Measurements from ENCODE around the gene COA8.
"Not testable (repeated sequence)": the region's sequence is repeated elsewhere in the genome, so short reads cannot be mapped to it uniquely, and the experiment has no call there.

Gene COA8

DNA sequence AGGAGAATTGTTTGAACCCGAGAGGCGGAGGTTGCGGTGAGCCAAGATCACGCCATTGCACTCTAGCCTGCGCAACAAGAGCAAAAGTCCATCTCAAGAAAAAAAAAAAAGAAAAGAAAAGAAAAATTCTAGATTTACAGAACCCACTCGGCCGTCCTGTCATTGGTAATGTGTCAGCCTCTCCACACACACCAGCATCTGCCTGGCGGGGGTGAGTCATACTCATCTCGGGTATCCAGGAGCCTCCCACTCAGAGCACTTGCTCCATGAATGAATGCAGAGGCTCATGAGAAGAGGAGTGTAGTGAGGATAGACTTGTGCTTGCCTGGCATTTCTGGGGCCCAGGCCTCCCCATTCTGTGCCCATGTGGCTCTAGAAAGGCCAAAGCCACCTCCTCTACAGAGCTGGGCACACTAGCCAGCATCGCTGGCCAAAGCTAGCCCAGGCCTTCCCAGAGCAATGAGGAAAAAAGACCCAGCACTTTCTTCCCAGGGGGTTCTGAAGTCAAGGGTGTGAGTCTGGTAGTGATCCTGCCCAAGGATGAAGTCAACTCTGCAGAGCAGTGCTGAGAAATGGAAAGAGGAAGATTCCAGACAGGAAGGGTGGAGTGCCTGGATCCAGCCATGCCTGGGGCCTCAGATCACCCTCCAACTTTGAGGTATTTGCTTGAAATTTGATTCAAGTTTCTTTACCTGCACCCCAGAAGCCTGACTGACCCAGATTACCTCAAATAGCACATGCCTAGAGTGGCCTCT is 35.0 kb downstream of the COA8 start:
- FAIRE-seq (no peak), DNase-seq (ENCODE audit: insufficient read length, low spot score) (no peak)
- TF ChIP-seq, protein P1, sequence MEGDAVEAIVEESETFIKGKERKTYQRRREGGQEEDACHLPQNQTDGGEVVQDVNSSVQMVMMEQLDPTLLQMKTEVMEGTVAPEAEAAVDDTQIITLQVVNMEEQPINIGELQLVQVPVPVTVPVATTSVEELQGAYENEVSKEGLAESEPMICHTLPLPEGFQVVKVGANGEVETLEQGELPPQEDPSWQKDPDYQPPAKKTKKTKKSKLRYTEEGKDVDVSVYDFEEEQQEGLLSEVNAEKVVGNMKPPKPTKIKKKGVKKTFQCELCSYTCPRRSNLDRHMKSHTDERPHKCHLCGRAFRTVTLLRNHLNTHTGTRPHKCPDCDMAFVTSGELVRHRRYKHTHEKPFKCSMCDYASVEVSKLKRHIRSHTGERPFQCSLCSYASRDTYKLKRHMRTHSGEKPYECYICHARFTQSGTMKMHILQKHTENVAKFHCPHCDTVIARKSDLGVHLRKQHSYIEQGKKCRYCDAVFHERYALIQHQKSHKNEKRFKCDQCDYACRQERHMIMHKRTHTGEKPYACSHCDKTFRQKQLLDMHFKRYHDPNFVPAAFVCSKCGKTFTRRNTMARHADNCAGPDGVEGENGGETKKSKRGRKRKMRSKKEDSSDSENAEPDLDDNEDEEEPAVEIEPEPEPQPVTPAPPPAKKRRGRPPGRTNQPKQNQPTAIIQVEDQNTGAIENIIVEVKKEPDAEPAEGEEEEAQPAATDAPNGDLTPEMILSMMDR (IDR thresholded peaks at IDR 0.05; ENCODE audit: insufficient read depth, missing control alignments) = no peak

DNA sequence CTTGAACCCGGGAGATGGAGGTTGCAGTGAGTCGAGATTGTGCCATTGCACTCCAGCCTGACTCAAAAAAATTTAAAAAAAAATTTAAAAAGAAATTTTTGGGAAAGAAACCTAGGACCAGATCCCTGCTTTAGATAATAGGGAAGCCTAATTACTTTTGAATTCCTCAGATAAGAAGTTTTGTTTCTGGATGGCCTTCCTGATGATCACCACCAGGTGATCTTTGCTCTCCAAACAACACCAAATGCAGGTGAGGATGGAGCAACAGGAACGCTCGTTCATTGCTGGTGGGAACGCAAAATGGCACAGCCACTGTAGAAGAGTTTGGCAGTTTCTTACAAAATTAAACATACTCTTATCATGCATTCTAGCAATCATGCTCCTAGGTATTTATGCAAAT is 37.7 kb downstream of the COA8 start:
- DNase-seq (ENCODE audit: insufficient read length, low spot score) (no peak), FAIRE-seq (no peak)
- TF ChIP-seq, protein P1 (IDR thresholded peaks at IDR 0.05; ENCODE audit: insufficient read depth, missing control alignments) = no peak

DNA sequence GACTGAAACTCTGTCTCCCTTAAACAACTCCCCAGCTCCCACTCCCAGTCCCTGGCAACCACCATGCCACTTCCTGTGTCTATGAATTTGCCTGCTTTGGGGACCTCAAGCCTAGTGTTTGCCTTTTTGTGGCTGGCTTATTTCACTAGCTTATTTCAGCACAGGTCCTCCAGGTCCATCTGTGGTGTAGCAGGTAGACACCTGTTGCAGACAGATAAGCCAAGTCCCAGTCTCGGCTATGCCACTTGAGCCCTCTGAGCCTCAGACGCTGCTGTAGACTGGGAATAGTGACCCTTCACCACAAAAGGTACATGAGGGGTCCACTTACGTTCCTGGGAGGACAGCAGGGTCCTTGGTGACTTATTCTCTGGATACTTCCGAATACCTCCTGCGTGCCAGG is 41.9 kb downstream of the COA8 start:
- FAIRE-seq = no peak

DNA sequence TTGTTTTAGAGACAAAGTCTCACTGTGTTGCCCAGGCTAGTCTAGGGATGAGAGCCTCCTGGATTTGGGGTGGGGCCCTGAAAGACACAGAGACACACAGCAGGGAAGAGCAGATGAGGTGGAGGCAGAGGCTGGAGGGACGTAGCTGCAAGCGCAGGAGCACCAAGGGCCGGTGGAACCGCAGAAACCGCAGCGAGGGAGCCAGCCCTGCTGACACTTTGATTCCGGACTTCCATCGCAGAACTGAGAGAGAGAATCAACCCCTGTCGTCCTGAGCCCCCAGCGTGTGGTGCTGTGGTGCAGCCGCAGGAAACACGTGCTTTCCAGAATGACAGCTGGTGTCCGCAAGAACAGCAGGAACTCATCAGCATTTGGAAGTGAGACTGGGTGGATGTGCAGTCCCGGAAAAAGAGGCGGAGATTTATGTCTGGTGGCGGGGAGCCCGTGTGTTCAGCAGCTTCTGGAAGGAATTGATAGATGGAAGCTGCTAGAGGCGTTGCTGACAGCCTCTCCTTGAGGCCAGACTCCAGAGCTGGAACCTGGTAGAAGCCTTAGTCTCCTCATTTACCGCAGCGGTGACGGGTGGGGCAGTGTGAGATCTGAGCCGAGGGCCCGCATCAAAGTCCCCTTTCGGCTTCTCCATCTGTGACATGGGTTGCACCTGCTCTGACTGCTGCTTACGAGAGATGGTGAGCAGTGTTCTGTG is 44.4 kb downstream of the COA8 start:
- TF ChIP-seq, protein P1 (IDR thresholded peaks at IDR 0.05; ENCODE audit: insufficient read depth, missing control alignments) = peak; percentile 50
- DNase-seq (ENCODE audit: insufficient read length, low spot score) (no peak), FAIRE-seq (no peak)

More for the DNA sequence above, 41.9 kb downstream of the COA8 start:
- DNase-seq (ENCODE audit: insufficient read length, low spot score) = no peak
- TF ChIP-seq, protein P1 (IDR thresholded peaks at IDR 0.05; ENCODE audit: insufficient read depth, missing control alignments) = no peak

DNA sequence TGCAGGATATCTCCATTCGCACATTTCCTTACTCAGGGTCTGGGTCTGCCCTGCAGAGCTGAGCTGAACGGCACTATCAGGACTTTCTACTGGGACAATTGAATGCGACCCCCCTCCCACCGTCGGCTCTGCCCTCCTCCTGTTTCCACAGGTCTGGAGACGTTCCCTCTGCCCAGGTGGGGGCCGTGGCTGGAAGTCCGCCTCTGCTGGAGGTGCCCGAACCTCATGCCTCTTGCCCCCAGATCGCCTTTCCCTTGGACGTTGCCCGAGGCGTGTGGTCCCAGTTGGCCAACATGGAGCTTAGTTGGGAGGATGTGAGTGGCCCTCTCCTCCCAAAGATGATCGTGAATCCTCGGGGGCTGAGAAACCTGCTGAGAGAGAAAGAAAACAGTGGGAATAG is 45.1 kb downstream of the COA8 start:
- TF ChIP-seq, protein P1 (IDR thresholded peaks at IDR 0.05; ENCODE audit: insufficient read depth, missing control alignments) = no peak
- FAIRE-seq (no peak), DNase-seq (ENCODE audit: insufficient read length, low spot score) (no peak)

DNA sequence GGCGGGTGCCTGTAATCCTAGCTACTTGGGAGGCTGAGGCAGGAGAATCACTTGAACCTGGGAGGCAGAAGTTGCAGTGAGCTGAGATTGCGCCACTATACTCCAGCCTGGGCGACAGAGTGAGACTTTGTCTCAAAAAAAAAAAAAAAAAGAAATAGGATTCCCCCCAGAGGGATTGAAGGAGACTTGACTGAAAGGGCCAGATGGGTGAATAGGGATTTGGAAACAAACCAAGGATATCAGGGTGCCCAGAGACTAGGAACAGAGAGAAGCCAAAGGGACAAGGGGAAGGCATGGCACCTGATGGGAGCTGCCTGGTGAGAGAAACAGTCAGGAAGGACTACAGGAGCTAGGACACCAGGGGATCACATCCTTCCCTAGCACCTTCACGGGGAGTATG is 46.3 kb downstream of the COA8 start:
- FAIRE-seq; DNase-seq (ENCODE audit: insufficient read length, low spot score): not testable (repeated sequence)

DNA sequence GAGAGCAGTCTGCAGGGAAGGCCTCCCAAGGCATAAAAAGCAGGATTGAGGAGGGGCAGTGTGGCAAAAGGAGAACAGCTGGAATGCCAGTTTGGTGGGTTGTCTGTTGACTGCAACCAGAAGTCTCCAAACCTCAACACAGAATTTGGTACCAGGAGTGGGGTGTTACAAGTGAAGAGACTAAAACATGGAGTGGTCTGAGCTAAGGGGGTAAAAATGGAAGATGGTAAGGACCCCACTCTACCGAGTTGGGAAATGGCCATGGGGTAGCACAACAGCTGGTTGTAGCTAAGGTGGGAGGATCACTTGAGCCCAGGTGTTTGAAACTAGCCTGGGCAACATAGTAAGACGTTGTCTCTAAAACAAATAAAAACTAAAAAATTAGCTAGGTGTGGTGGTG is 48.5 kb downstream of the COA8 start:
- no peak for FAIRE-seq
- DNase-seq (ENCODE audit: insufficient read length, low spot score) = no peak
- TF ChIP-seq, protein P1 (IDR thresholded peaks at IDR 0.05; ENCODE audit: insufficient read depth, missing control alignments) = no peak

All from D721Med (cell line).